SH-SY5Y (cell line): ENCODE measurements around the gene SLC25A22.

Experiments
- GATA2 ChIP-seq: IDR thresholded peaks from 2 replicates; pipeline ENCODE4 v1.6.1; 2011; ENCODE audit warnings: mild to moderate bottlenecking, low read depth, low read length
- GATA3 ChIP-seq: IDR thresholded peaks from 2 replicates; pipeline ENCODE4 v1.6.1; 2011; ENCODE audit warnings: low read depth, mild to moderate bottlenecking, low read length, moderate library complexity

DNA sequence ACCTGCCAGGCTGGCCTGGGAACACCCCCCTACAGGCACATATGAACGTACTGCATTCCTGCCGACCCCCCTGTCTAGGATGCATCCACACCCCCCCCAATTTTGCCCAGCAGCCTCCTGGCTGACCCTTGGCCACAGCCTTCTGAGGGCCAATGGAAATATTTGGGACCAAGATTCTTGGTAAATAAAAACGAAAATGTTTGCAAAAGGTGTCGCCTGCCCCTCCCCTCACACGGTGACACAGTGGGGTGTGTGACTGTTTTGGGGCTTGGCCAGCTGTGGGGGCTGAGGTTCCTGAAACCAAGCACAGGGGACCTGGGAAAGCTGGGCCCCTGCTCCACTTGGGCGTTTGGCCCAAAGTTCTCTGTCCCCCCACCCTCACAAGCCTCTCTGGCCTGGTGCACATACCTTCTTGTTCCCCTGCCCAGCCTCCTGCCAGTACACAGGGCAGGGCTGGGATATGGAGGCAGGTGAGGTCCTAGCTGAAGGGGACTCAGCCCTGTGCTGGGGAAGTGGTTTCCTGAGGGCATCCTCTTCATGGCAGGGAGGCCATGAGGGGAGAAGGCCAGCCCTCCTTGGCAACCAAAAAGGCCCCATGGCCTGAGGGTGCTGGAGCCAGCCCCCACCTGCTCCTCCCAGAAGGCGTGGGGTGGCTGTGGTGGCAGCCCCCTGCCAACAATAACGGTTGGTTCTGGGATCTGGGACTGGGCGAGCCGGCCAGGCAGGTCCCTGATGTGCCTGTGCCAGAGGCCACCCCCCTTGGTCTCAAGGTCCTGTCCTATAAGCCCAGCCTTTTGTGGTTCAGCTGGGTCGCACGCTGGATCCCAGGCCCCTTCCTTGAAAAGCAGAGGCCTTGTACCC, 27.5 kb upstream of the SLC25A22 start:
- no peak for TF ChIP-seq GATA3
- no peak for TF ChIP-seq GATA2
